Endothelial cell of umbilical vein (primary cell): ENCODE results near the gene LY6G6C. TPM values are rescaled to one million over a fixed set of nuclear protein-coding genes. Genes with fewer than 3 reads are reported as not detected.

Source experiments
- BruUV-seq: library from RNA; stranded (reverse); fragments of 400-500 nt; replicated peaks from 2 replicates; lab custom pipeline; 2021; lab: Mats Ljungman, UMichigan
- CTCF ChIA-PET: fragments of 300-600, 350-600 bp; sonication (Branson Sonifier 250); formaldehyde crosslinking; loops from one replicate; lab custom pipeline; 2021; ENCODE audit warnings: antibody characterized with exemption, inconsistent platforms; lab: Charles Lee
- POLR2A ChIA-PET: fragments of 300-600, 350-600 bp; sonication (Branson Sonifier 250); formaldehyde crosslinking; loops from one replicate; lab custom pipeline; 2021; ENCODE audit warnings: antibody characterized with exemption, inconsistent platforms; lab: Charles Lee
- DNase-seq: peaks from one replicate; pipeline ENCODE4 v3.0.0-alpha.2; 2011; ENCODE audit warnings: low read depth, low spot score
- FAIRE-seq: peaks from 2 replicates; lab custom pipeline; 2011; peaks lifted over from hg19 to GRCh38; lab: Jason Lieb, UNC
- H2AFZ ChIP-seq: 2 replicates; pipeline ENCODE4 v1.6.0; 2012; ENCODE audit warnings: low read depth, low read length, control low read depth, inconsistent platforms
- H3K27ac ChIP-seq: 2 replicates; pipeline ENCODE4 v1.5.1; 2011; ENCODE audit warnings: low read depth, mild to moderate bottlenecking, control low read depth, low read length, moderate library complexity; ENCODE audit not compliant: insufficient read depth
- H3K27me3 ChIP-seq, 2 experiments: 2 replicates each; pipeline versions ENCODE4 v1.6.0 to v1.6.1; 2011; ENCODE audit warnings: low read length in 2 of 2, mixed read lengths in 1 of 2; ENCODE audit not compliant: control insufficient read depth in 2 of 2, insufficient read depth in 2 of 2
- H3K36me3 ChIP-seq, 2 experiments: 2 replicates in 1 of 2; 3 replicates in 1 of 2; pipeline ENCODE4 v1.5.1; 2011; ENCODE audit warnings: low read length in 2 of 2, mild to moderate bottlenecking in 1 of 2, moderate library complexity in 1 of 2; ENCODE audit not compliant: control insufficient read depth in 2 of 2, insufficient read depth in 2 of 2; ENCODE audit errors: extremely low read depth in 1 of 2
- H3K4me1 ChIP-seq: 3 replicates; pipeline ENCODE4 v1.5.1; 2011; ENCODE audit warnings: mild to moderate bottlenecking, low read length; ENCODE audit not compliant: control insufficient read depth, insufficient read depth; ENCODE audit errors: extremely low read depth
- H3K4me2 ChIP-seq: 2 replicates; pipeline ENCODE4 v1.6.1; 2011; ENCODE audit warnings: low read length, control low read depth, mixed read lengths; ENCODE audit not compliant: insufficient read depth
- H3K4me3 ChIP-seq, 3 experiments: fragments of 200-600 bp in 1 of 3; sonication (generic), shearing (Covaris generic) in 1 of 3; replicated peaks in 1 of 3; 2 replicates each; pipeline ENCODE4 v1.5.1; 2011 to 2016; ENCODE audit warnings: control low read depth in 3 of 3, low read length in 3 of 3, mild to moderate bottlenecking in 2 of 3, inconsistent platforms in 1 of 3, low read depth in 1 of 3, moderate library complexity in 1 of 3; ENCODE audit not compliant: insufficient read depth in 1 of 3
- H3K79me2 ChIP-seq: 2 replicates; pipeline ENCODE4 v1.6.0; 2012; ENCODE audit warnings: low read length, inconsistent platforms; ENCODE audit not compliant: control insufficient read depth, insufficient read depth
- H3K9ac ChIP-seq: replicated peaks from 2 replicates; pipeline ENCODE3; 2011; ENCODE audit warnings: low read length, control low read depth; ENCODE audit not compliant: insufficient read depth; ENCODE audit errors: extremely low read depth
- H3K9me1 ChIP-seq: replicated peaks from 3 replicates; pipeline ENCODE4 v1.6.0; 2011; ENCODE audit warnings: mild to moderate bottlenecking, low read length; ENCODE audit not compliant: control insufficient read depth, insufficient read depth; ENCODE audit errors: extremely low read depth
- H3K9me3 ChIP-seq: replicated peaks from 2 replicates; pipeline ENCODE4 v1.5.1; 2012; ENCODE audit warnings: low read length, inconsistent platforms; ENCODE audit not compliant: control insufficient read depth, insufficient read depth
- H4K20me1 ChIP-seq: replicated peaks from 2 replicates; pipeline ENCODE3; 2011; ENCODE audit warnings: mild to moderate bottlenecking, low read length; ENCODE audit not compliant: control insufficient read depth, insufficient read depth; ENCODE audit errors: extremely low read depth
- CTCF ChIP-seq, 2 donors: IDR thresholded peaks; 1 replicate in 1 of 2; 2 replicates in 1 of 2; pipeline ENCODE4 v1.5.1; 2011; ENCODE audit warnings: low read length in 2 of 2, mild to moderate bottlenecking in 2 of 2, moderate library complexity in 2 of 2, control low read depth in 1 of 2, inconsistent platforms in 1 of 2, low read depth in 1 of 2; ENCODE audit not compliant: insufficient read depth in 1 of 2; ENCODE audit errors: extremely low read depth in 1 of 2
- EZH2 ChIP-seq: IDR thresholded peaks from 2 replicates; pipeline ENCODE4 v1.6.1; 2012; ENCODE audit warnings: borderline replicate concordance, low read depth, mild to moderate bottlenecking, moderate library complexity, low read length, inconsistent platforms; ENCODE audit not compliant: severe bottlenecking
- FOS ChIP-seq: IDR thresholded peaks from 2 replicates; pipeline ENCODE4 v1.6.1; 2011; ENCODE audit warnings: mild to moderate bottlenecking, low read length, moderate library complexity, borderline replicate concordance; ENCODE audit not compliant: insufficient read depth
- JUN ChIP-seq: IDR thresholded peaks from 2 replicates; pipeline ENCODE4 v1.6.1; 2011; ENCODE audit warnings: borderline replicate concordance, low read depth; ENCODE audit not compliant: insufficient read length, insufficient read depth
- MAX ChIP-seq: IDR thresholded peaks from 2 replicates; pipeline ENCODE4 v1.6.1; 2011; ENCODE audit not compliant: insufficient read depth, insufficient read length
- MYC ChIP-seq: IDR thresholded peaks from one replicate; pipeline ENCODE4 v1.6.1; 2011; ENCODE audit warnings: mild to moderate bottlenecking, low read depth, low read length
- POLR2A ChIP-seq: IDR thresholded peaks from 2 replicates; pipeline ENCODE4 v1.6.1; 2012; ENCODE audit warnings: low read depth, mild to moderate bottlenecking, control low read depth, low read length
- POLR2AphosphoS5 ChIP-seq: IDR thresholded peaks from 2 replicates; pipeline ENCODE4 v1.6.1; 2012; ENCODE audit warnings: low read depth, mild to moderate bottlenecking, control low read depth, low read length, moderate library complexity; ENCODE audit not compliant: insufficient read depth
- dilution Hi-C: fragments of 300-500 bp; cut with MboI; formaldehyde crosslinking; loops from one replicate; pipeline ENCODE4 v1.15.0; 2019; ENCODE audit warnings: low sequenced_read_pairs; ENCODE audit not compliant: extremely low pct_ligation_motif_present
- intact Hi-C: fragments of 100-400 bp; cut with micrococcal nuclease; formaldehyde crosslinking; loops from one replicate; pipeline ENCODE4 v1.10.0; 2022
- polyA plus RNA-seq, 4 experiments: library from polyadenylated mRNA; depleted of rRNA in 3 of 4; stranded (reverse) in 3 of 4; unstranded in 1 of 4; fragments of >200 nt; gene quantifications; 2 replicates each; pipeline versions ENCODE4 v1.2.1 to v1.2.3, GENCODE V29; 2011 to 2012; ENCODE audit warnings: missing spikeins in 1 of 4
- total RNA-seq: library from RNA; stranded (reverse); gene quantifications from 2 replicates; pipeline ENCODE4 v1.2.3, GENCODE V29; 2021

The LY6G6C gene
- total and polyA plus RNA-seq, 2 donors (not counting 3 experiments of a cell fraction or from before 2014, with no cell fraction given) = 0.33 TPM; not detected in 1

GRCh38 chr6:31727717-31728671, 6.4 kb upstream of the LY6G6C start:
- Histone ChIP-seq H3K36me3 (peaks cover 19 to 26% of the 10 kb centered on the region in 2 experiments), H4K20me1 (no peaks in the 10 kb centered on the region), H3K9ac (no peak overlapping the region), H2AFZ (no peak overlapping the region), H3K79me2 (peaks cover 2% of the 10 kb centered on the region), H3K27me3 (no peaks in the 10 kb centered on the region), H3K4me1 (peaks cover 28% of the 10 kb centered on the region), H3K9me3 (no peaks in the 10 kb centered on the region), H3K9me1 (no peaks in the 10 kb centered on the region), H3K4me2 (no peak overlapping the region), H3K4me3 (peak overlapping the region in 1 of 3 experiments; percentile 94), H3K27ac (no peak overlapping the region)
- TF ChIP-seq FOS (no peak), EZH2 (no peak), POLR2A (no peak), CTCF (IDR thresholded peaks at IDR 0.05; ENCODE audit: extremely low read depth in 1 of 2, insufficient read depth in 1 of 2, low read depth in 1 of 2, low read length in 2 of 2) (no peak), MAX (no peak), JUN (no peak), POLR2AphosphoS5 (no peak), MYC (no peak)
- dilution Hi-C loops (no loop called here), intact Hi-C loops (no loop called here)
- no TSS peak for BruUV-seq
- FAIRE-seq (no peak), DNase-seq (no peak)
- CTCF ChIA-PET = interaction anchor here (1.0 to 5.4 kb wide), 3 partner anchors 25 to 68 kb away, joined by 3 to 42 read pairs (median 4); partner anchors contain the start of genes ABHD16A and VARS1
- POLR2A ChIA-PET = interaction anchor here (1.0 kb wide), 1 partner anchor 25 kb away, joined by 3 read pairs; the partner anchor contains the start of gene ABHD16A
